HepG2 (cell line): ENCODE data around the gene DNAJB2.

ENCODE experiments used
- ADNP ChIP-seq: sonication (generic); formaldehyde crosslinking; IDR thresholded peaks from 2 replicates; pipeline ENCODE4 v1.4.0; 2020; ENCODE audit warnings: missing genetic modification reagents
- CERS6 ChIP-seq: sonication (generic); formaldehyde crosslinking; IDR thresholded peaks from 2 replicates; pipeline ENCODE4 v1.5.0; 2020; ENCODE audit warnings: missing genetic modification reagents
- CTCF ChIP-seq: sonication (generic); formaldehyde crosslinking; IDR thresholded peaks from 2 replicates; pipeline ENCODE4 v1.5.0; 2020; ENCODE audit warnings: mild to moderate bottlenecking, missing genetic modification reagents, moderate library complexity
- HIVEP1 ChIP-seq: sonication (generic); formaldehyde crosslinking; IDR thresholded peaks from 2 replicates; pipeline ENCODE4 v1.4.0; 2020; ENCODE audit warnings: mild to moderate bottlenecking, missing genetic modification reagents
- HNRNPH1 ChIP-seq: fragments of 200-400 bp; formaldehyde crosslinking; optimal IDR thresholded peaks from 2 replicates; pipeline ENCODE3; 2017; ENCODE audit warnings: mild to moderate bottlenecking, low read depth, low read length
- JUN ChIP-seq: sonication (generic); formaldehyde crosslinking; IDR thresholded peaks from 2 replicates; pipeline ENCODE4 v1.4.0; 2020; ENCODE audit warnings: mild to moderate bottlenecking, missing genetic modification reagents
- MLX ChIP-seq: IDR thresholded peaks from 2 replicates; pipeline ENCODE4 v1.6.1; 2016
- MTA1 ChIP-seq: sonication (generic); formaldehyde crosslinking; IDR thresholded peaks from 2 replicates; pipeline ENCODE4 v1.4.0; 2020; ENCODE audit warnings: missing genetic modification reagents, mild to moderate bottlenecking, borderline replicate concordance
- MTA3 ChIP-seq: sonication (generic); formaldehyde crosslinking; IDR thresholded peaks from 2 replicates; pipeline ENCODE4 v1.4.0; 2020; ENCODE audit warnings: missing genetic modification reagents
- TCF7L2 ChIP-seq: IDR thresholded peaks from 2 replicates; pipeline ENCODE4 v1.6.1; 2011; ENCODE audit warnings: mild to moderate bottlenecking, low read depth, low read length, moderate library complexity
- ZNF337 ChIP-seq: sonication (generic); formaldehyde crosslinking; IDR thresholded peaks from 2 replicates; pipeline ENCODE4 v1.5.1; 2020; ENCODE audit warnings: missing genetic modification reagents, low read depth, mild to moderate bottlenecking, borderline replicate concordance
- ZNF609 ChIP-seq: sonication (generic); formaldehyde crosslinking; IDR thresholded peaks from 2 replicates; pipeline ENCODE4 v1.4.0; 2020; ENCODE audit warnings: mild to moderate bottlenecking, missing genetic modification reagents, borderline replicate concordance
- TF ChIP-seq, protein P1 (sequence below), 2 experiments: sonication (generic) in 1 of 2; formaldehyde crosslinking in 1 of 2; IDR thresholded peaks; 2 replicates each; pipeline versions ENCODE4 v1.5.1 to v1.6.1; 2011 to 2020; ENCODE audit warnings: borderline replicate concordance in 1 of 2, low read depth in 1 of 2, low read length in 1 of 2, mild to moderate bottlenecking in 1 of 2, missing genetic modification reagents in 1 of 2, moderate library complexity in 1 of 2

DNA sequence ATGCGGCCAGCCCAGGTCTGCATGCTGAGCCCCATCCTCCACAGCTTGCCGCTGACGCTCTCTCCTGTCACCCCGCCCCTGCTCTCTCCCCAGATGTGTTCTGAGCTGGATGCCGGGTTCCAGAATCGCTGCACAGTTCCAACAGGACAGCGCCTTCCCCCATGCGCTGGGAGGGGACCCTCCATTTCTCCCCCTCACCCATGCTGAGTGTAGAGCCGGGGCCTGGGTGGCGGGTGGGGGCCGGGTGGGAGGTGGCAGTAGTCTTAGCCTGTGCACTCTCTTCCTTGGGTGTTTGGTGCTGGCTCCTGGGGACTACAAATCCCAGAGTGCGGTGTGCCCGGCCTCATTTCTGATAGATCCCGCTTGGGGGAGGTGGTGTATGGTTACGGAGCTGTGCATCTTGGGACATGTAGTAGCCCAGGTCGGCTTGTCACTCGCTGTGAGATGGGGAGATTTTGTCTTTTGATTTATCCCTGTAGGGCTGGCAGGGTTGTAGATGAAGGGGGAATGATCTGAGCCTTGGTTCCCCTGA, 6.8 kb downstream of the DNAJB2 start:
- TF ChIP-seq MTA1 (no peak), ZNF609 (no peak), TCF7L2 (no peak), MLX (CRISPR knock-in tag) (no peak), HNRNPH1 (no peak), CERS6 (CRISPR knock-in tag) (no peak), MTA3 (no peak), JUN (CRISPR knock-in tag) (no peak), CTCF (CRISPR knock-in tag) (no peak), ZNF337 (no peak), ADNP (CRISPR knock-in tag) (no peak), HIVEP1 (no peak)
- TF ChIP-seq, protein P1, sequence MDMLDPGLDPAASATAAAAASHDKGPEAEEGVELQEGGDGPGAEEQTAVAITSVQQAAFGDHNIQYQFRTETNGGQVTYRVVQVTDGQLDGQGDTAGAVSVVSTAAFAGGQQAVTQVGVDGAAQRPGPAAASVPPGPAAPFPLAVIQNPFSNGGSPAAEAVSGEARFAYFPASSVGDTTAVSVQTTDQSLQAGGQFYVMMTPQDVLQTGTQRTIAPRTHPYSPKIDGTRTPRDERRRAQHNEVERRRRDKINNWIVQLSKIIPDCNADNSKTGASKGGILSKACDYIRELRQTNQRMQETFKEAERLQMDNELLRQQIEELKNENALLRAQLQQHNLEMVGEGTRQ (IDR thresholded peaks at IDR 0.05; ENCODE audit: low read depth, low read length) = no peak
- TF ChIP-seq, protein P1 (CRISPR knock-in tag; IDR thresholded peaks at IDR 0.05; ENCODE audit: borderline replicate concordance) = no peak
